HG03520 (cell line): ENCODE measurements around the gene YPEL4.

ENCODE experiments used
- ATAC-seq: cut with Tn5 transposase; IDR thresholded peaks from one replicate; pipeline ENCODE4 v1.9.1; 2021; ENCODE audit warnings: mild to moderate bottlenecking, moderate library complexity; ENCODE audit not compliant: unreplicated experiment

YPEL4 gene

GRCh38 chr11:57651408-57651807, 1.7 kb upstream of the YPEL4 start:
- ATAC-seq: no peak

GRCh38 chr11:57650739-57651090, 1.0 kb upstream of the YPEL4 start:
- no peak for ATAC-seq

GRCh38 chr11:57648801-57649735, 644 bp downstream of the YPEL4 start:
- no peak for ATAC-seq

GRCh38 chr11:57647960-57648800, 1.5 kb downstream of the YPEL4 start:
- no peak for ATAC-seq

- ATAC-seq: no peak
These were observed 2.3 kb downstream of the YPEL4 start for GRCh38 chr11:57647372-57647771.

GRCh38 chr11:57646799-57647303, 2.9 kb downstream of the YPEL4 start:
- ATAC-seq: no peak

GRCh38 chr11:57646194-57646798, 3.4 kb downstream of the YPEL4 start:
- ATAC-seq: no peak

GRCh38 chr11:57645689-57646085, 4.0 kb downstream of the YPEL4 start:
- ATAC-seq: no peak

- peak; percentile 52 for ATAC-seq
These were observed 4.7 kb downstream of the YPEL4 start for GRCh38 chr11:57644748-57645688.

GRCh38 chr11:57643802-57644201, 5.9 kb downstream of the YPEL4 start:
- no peak for ATAC-seq

- no peak for ATAC-seq
These were observed 8.5 kb downstream of the YPEL4 start for GRCh38 chr11:57641011-57641807.

GRCh38 chr11:57640068-57640800, 9.5 kb downstream of the YPEL4 start:
- no peak for ATAC-seq

- ATAC-seq: no peak
These were observed 10.2 kb downstream of the YPEL4 start for GRCh38 chr11:57639321-57640067.

- ATAC-seq: no peak
These were observed 10.8 kb downstream of the YPEL4 start for GRCh38 chr11:57638811-57639320.

GRCh38 chr11:57638005-57638781, 11.5 kb downstream of the YPEL4 start:
- no peak for ATAC-seq

- no peak for ATAC-seq
These were observed 12.1 kb downstream of the YPEL4 start for GRCh38 chr11:57637626-57638004.

- ATAC-seq: no peak
These were observed 14.5 kb downstream of the YPEL4 start for GRCh38 chr11:57635246-57635645.
